Thoracic aorta (tissue), 2 donors: ENCODE results near the gene NVL. TPM values are rescaled to one million over a fixed set of nuclear protein-coding genes. Genes with fewer than 3 reads are reported as not detected.

Source experiments
- ATAC-seq: fragments of 150-250 bp; one replicate; pipeline ENCODE4 v1.8.0; 2017; ENCODE audit warnings: low read depth; ENCODE audit not compliant: insufficient number of reproducible peaks, low FRiP score
- DNase-seq: peaks from one replicate; pipeline ENCODE4 v3.0.0-alpha.2; 2020; ENCODE audit warnings: low spot score
- H3K27ac ChIP-seq, 2 donors: fragments of 200-600 bp; sonication (generic); 1 replicate in 1 of 2; 2 replicates in 1 of 2; pipeline ENCODE4 v1.5.1; 2016; ENCODE audit warnings: mild to moderate bottlenecking in 2 of 2, moderate library complexity in 2 of 2
- H3K27me3 ChIP-seq: fragments of 200-600 bp; sonication (generic); replicated peaks from 2 replicates; pipeline ENCODE4 v1.6.0; 2016; ENCODE audit warnings: mild to moderate bottlenecking; ENCODE audit not compliant: insufficient read depth
- H3K36me3 ChIP-seq: fragments of 200-600 bp; sonication (generic); one replicate; pipeline ENCODE4 v1.5.1; 2016
- H3K4me1 ChIP-seq, 2 donors: fragments of 200-600 bp; sonication (generic); 1 replicate in 1 of 2; 2 replicates in 1 of 2; pipeline versions ENCODE4 v1.5.1 to v1.6.0; 2016; ENCODE audit warnings: low read depth in 2 of 2, mild to moderate bottlenecking in 1 of 2; ENCODE audit not compliant: control insufficient read depth in 1 of 2
- H3K4me3 ChIP-seq: fragments of 200-600 bp; sonication (generic); 2 replicates; pipeline ENCODE4 v1.5.1; 2016; ENCODE audit warnings: mild to moderate bottlenecking
- H3K9me3 ChIP-seq: fragments of 200-600 bp; sonication (generic); 2 replicates; pipeline ENCODE4 v1.5.1; 2016
- total RNA-seq, 2 donors: library from RNA; depleted of rRNA; stranded (reverse); fragments of >200 nt; gene quantifications; one replicate each; pipeline versions ENCODE4 v1.1.0 to v1.2.3, GENCODE V29; 2016
- TF ChIP-seq, protein P1 (sequence below): fragments of 200-600 bp; sonication (generic); IDR thresholded peaks from one replicate; pipeline ENCODE4 v1.5.1; 2019; ENCODE audit warnings: antibody characterized with exemption

NVL gene
- total RNA-seq, 2 donors from 2014 or later = 11.6 to 30.7 TPM

DNA sequence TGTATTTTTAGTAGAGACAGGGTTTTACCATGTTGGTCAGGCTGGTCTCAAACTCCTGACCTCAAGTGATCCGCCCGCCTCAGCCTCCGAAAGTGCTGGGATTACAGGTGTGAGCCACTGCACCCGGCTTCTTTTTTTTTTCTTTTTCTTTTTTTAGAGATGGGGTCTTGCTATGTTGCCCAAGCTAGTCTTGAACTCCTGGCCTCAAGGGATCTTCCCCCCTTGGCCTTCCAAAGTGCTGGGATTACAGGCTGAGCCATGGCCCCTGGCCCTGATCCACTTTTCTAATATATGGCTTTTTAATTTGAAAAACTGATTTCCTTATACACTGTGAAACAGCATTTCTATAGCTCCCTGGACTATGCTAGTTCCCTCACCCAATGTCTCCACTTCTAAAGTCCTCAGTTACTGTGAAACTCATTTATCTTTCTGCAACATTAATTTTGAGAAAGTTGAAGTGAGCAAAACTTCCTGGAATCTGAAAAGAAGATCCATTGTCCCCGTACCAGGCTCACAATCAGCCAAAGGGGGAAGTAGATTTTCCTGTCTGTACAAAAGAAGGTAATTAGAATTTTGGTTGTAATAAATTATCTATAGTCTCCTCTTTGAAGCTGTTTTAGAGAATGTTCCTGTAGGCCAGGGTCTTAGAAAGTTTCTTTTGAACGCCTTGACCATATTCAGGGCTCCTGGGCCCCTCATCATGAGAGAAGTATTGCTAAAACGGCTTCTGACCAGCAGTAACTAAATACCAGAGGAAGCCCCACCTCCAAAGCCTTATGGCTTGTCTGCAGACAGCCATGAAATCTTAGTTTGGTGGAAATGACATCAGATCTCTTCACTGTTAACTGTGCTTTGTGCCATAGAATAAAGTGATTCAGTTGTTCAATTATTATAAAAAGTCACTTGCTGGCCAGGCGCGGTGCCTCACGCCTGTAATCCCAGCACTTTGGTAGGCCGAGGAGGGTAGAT lies 112.0 kb downstream of the NVL start:
- ATAC-seq (no peak), DNase-seq (no peak)
- Histone ChIP-seq H3K27me3 (no peaks in the 10 kb centered on the region), H3K27ac (no peak overlapping the region), H3K9me3 (no peaks in the 10 kb centered on the region), H3K4me1 (peaks cover 0 to 5% of the 10 kb centered on the region in 2 donors), H3K4me3 (no peak overlapping the region), H3K36me3 (no peaks in the 10 kb centered on the region)
- TF ChIP-seq, protein P1, sequence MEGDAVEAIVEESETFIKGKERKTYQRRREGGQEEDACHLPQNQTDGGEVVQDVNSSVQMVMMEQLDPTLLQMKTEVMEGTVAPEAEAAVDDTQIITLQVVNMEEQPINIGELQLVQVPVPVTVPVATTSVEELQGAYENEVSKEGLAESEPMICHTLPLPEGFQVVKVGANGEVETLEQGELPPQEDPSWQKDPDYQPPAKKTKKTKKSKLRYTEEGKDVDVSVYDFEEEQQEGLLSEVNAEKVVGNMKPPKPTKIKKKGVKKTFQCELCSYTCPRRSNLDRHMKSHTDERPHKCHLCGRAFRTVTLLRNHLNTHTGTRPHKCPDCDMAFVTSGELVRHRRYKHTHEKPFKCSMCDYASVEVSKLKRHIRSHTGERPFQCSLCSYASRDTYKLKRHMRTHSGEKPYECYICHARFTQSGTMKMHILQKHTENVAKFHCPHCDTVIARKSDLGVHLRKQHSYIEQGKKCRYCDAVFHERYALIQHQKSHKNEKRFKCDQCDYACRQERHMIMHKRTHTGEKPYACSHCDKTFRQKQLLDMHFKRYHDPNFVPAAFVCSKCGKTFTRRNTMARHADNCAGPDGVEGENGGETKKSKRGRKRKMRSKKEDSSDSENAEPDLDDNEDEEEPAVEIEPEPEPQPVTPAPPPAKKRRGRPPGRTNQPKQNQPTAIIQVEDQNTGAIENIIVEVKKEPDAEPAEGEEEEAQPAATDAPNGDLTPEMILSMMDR = no peak

DNA sequence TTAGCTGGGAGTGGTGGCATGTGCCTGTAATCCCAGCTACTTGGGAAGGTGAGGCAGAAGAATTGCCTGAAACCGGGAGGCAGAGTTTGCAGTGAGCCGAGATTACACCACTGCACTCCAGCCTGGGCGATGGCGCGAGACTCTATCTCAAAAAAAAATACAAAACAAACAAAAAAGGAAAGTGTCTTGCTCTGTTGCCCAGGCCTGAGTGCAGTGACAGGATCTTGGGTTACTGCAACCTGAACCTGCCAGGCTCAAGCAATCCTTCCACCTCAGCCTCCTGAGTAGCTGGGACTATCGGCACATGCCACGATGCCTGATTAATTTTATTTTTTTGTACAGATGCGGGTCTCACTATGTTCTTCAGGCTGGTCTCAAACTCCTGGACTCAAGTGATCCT lies 113.6 kb downstream of the NVL start:
- Histone ChIP-seq H3K9me3 (no peaks in the 10 kb centered on the region), H3K36me3 (no peaks in the 10 kb centered on the region), H3K27ac (no peak overlapping the region), H3K4me3 (no peak overlapping the region), H3K4me1 (peaks cover 2 to 11% of the 10 kb centered on the region in 2 donors), H3K27me3 (no peaks in the 10 kb centered on the region)
- TF ChIP-seq, protein P1 = no peak
- ATAC-seq (no peak), DNase-seq (no peak)

DNA sequence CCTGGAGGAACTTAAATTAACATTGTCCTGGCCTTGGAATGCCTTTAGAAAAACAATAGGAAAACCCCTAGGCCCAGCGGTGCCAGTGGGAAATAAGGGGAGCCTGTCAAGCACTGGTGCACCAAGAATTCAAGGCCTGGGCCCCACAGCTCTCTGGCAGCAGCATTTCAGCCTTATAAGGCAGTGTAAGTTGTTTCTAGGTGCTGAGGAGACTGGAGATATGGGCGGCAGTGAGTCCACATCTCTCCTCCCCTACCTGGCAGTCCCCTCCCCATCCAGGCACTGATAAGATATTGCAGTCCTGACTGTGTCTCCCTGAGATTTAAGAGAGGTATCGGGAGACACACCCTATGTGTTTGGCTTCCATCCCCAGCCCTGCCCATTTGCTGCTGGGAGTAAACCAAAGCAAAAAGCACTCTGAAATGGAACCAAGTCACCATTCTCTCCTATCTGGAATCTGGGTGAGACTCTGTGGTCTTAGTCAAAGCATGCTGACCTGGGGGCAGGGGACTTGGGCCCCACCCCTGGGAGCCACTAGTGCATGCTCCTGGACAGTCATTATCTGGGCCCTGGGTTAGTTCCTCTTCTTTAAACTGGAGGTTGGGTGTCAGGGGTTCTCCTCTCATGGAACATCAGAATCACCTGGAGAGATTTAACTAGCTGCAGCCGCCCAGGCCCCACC lies 116.4 kb downstream of the NVL start:
- H3K4me3 ChIP-seq = no peak overlapping the region
- H3K27ac ChIP-seq = no peak overlapping the region
- no peaks in the 10 kb centered on the region for H3K27me3 ChIP-seq
- ATAC-seq = no peak
- TF ChIP-seq, protein P1 = no peak
- peaks cover 6 to 17% of the 10 kb centered on the region in 2 donors for H3K4me1 ChIP-seq
- H3K9me3 ChIP-seq = no peaks in the 10 kb centered on the region
- H3K36me3 ChIP-seq = no peaks in the 10 kb centered on the region
- DNase-seq = no peak

DNA sequence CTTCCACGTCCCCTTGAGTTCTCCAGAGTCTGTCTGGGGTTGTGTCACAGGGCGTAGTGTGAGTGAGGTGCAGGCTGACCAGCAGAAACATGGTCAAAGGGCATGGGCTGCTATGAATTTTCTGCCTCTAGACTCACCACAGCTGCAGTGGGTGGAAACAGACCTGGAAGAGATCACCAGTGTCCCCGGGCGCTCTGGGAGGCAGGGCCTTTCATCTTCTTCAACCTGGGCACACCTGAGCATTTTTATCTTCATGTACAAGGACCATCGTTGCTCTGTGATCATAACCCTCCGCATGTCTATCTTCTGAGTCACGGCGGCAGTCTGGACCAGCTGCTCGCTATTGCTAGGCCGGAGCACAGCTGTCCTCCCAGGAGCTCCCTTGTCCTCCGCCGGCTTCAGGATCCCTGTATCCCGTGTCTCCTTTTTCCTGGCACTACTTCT lies 117.3 kb downstream of the NVL start:
- Histone ChIP-seq H3K36me3 (no peaks in the 10 kb centered on the region), H3K9me3 (no peaks in the 10 kb centered on the region), H3K27ac (no peak overlapping the region), H3K4me1 (peaks cover 6 to 17% of the 10 kb centered on the region in 2 donors), H3K27me3 (no peaks in the 10 kb centered on the region), H3K4me3 (no peak overlapping the region)
- TF ChIP-seq, protein P1 = no peak
- no peak for DNase-seq
- ATAC-seq = no peak
